ENCODE measurements around the gene MCTP1.

MCTP1 gene

DNA sequence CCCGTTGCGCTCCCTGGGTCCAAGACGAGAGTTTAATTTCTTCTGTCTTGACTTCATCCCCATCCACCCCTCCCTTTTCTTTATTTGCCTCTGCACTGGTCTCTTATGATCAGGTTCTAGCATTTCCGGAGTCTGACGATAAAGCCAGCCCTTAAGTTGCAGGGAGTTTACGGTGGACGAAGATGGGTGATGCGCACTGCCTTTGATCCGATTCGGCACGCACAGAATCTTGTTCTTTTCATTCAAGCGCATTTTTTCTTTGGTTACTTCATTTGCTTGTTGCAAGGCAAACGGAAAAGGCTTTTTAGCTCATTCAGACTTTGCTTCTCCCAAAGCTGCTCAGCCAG lies 488 bp upstream of the MCTP1 start:
- no peak overlapping the region for H3K9ac ChIP-seq (ENCODE audit: insufficient read length)
- no peak for DNase-seq (ENCODE audit: low read depth, low spot score)
- H3K9me3 ChIP-seq (ENCODE audit: low read depth, low read length): no peaks in the 10 kb centered on the region
- H3K4me3 ChIP-seq: peak overlapping the region; percentile 79
- TF ChIP-seq EZH2 (IDR thresholded peaks at IDR 0.05) (no peak), POLR2AphosphoS5 (IDR thresholded peaks at IDR 0.05; ENCODE audit: borderline replicate concordance, low read depth, low read length) (no peak), FOXP2 (optimal IDR thresholded peaks at IDR 0.05; ENCODE audit: control extremely low read depth, extremely low read length, insufficient read depth) (no peak)
- H3K27ac ChIP-seq: no peak overlapping the region
- no peaks in the 10 kb centered on the region for H3K36me3 ChIP-seq (ENCODE audit: insufficient read depth, low read length)

- H3K9ac ChIP-seq (ENCODE audit: insufficient read length): no peak overlapping the region
- peak overlapping the region; percentile 79 for H3K4me3 ChIP-seq
- H3K27ac ChIP-seq: no peak overlapping the region
- no peak for DNase-seq (ENCODE audit: low read depth, low spot score)
- H3K36me3 ChIP-seq (ENCODE audit: insufficient read depth, low read length): no peaks in the 10 kb centered on the region
- no peaks in the 10 kb centered on the region for H3K9me3 ChIP-seq (ENCODE audit: low read depth, low read length)
- TF ChIP-seq POLR2AphosphoS5 (IDR thresholded peaks at IDR 0.05; ENCODE audit: borderline replicate concordance, low read depth, low read length) (no peak), FOXP2 (optimal IDR thresholded peaks at IDR 0.05; ENCODE audit: control extremely low read depth, extremely low read length, insufficient read depth) (no peak), EZH2 (IDR thresholded peaks at IDR 0.05) (no peak)
Observed at GRCh38 chr5:95283761-95284571, 928 bp downstream of the MCTP1 start.

GRCh38 chr5:95283022-95283615 lies 1.8 kb downstream of the MCTP1 start:
- H3K36me3 ChIP-seq (ENCODE audit: insufficient read depth, low read length): no peaks in the 10 kb centered on the region
- H3K4me3 ChIP-seq: peak overlapping the region; percentile 79
- H3K9ac ChIP-seq (ENCODE audit: insufficient read length): no peak overlapping the region
- DNase-seq (ENCODE audit: low read depth, low spot score): no peak
- no peak overlapping the region for H3K27ac ChIP-seq
- no peaks in the 10 kb centered on the region for H3K9me3 ChIP-seq (ENCODE audit: low read depth, low read length)
- TF ChIP-seq EZH2 (IDR thresholded peaks at IDR 0.05) (no peak), FOXP2 (optimal IDR thresholded peaks at IDR 0.05; ENCODE audit: control extremely low read depth, extremely low read length, insufficient read depth) (no peak), POLR2AphosphoS5 (IDR thresholded peaks at IDR 0.05; ENCODE audit: borderline replicate concordance, low read depth, low read length) (no peak)

- H3K4me3 ChIP-seq: no peak overlapping the region
- H3K9me3 ChIP-seq (ENCODE audit: low read depth, low read length): no peaks in the 10 kb centered on the region
- no peaks in the 10 kb centered on the region for H3K36me3 ChIP-seq (ENCODE audit: insufficient read depth, low read length)
- H3K9ac ChIP-seq (ENCODE audit: insufficient read length): no peak overlapping the region
- no peak for DNase-seq (ENCODE audit: low read depth, low spot score)
- TF ChIP-seq FOXP2 (optimal IDR thresholded peaks at IDR 0.05; ENCODE audit: control extremely low read depth, extremely low read length, insufficient read depth) (no peak), POLR2AphosphoS5 (IDR thresholded peaks at IDR 0.05; ENCODE audit: borderline replicate concordance, low read depth, low read length) (no peak), EZH2 (IDR thresholded peaks at IDR 0.05) (no peak)
- H3K27ac ChIP-seq: no peak overlapping the region
Observed at GRCh38 chr5:95281226-95281625, 3.7 kb downstream of the MCTP1 start.

DNA sequence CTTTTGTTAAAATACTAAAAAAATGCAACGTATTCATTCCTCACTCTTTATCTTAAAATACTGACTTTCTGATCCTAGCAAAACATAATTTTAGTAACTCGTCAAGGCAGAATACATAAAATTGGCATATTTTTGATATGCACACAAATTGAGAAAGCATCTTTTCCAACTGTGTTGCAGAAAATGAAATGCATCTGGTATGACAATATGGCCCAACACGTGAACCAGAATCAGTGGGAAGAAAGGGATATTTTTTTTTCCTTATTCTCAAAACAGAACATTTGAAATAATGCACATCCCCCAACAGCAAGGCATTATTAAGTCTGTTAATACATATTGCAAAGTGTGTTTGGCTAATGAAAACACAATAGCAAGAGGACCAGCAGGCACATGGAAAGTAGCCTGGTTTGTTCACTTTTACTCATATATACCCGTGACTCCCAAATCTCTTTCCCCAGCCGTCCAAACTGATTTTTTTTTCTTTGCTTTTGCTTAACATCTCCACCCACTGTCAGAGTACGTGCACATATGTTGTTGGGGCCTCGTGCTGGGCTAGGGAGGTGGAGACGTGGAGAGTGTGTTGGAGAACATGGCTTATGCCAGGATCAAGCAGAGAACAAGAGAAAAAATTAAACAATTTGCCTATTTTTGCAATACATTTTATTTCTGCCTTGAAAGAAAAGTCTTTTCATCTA lies 4.3 kb downstream of the MCTP1 start:
- H3K36me3 ChIP-seq (ENCODE audit: insufficient read depth, low read length): no peaks in the 10 kb centered on the region
- H3K9ac ChIP-seq (ENCODE audit: insufficient read length): no peak overlapping the region
- TF ChIP-seq FOXP2 (optimal IDR thresholded peaks at IDR 0.05; ENCODE audit: control extremely low read depth, extremely low read length, insufficient read depth): no peak
- TF ChIP-seq POLR2AphosphoS5 (IDR thresholded peaks at IDR 0.05; ENCODE audit: borderline replicate concordance, low read depth, low read length): no peak
- TF ChIP-seq EZH2 (IDR thresholded peaks at IDR 0.05): no peak
- no peak overlapping the region for H3K4me3 ChIP-seq
- no peaks in the 10 kb centered on the region for H3K9me3 ChIP-seq (ENCODE audit: low read depth, low read length)
- no peak overlapping the region for H3K27ac ChIP-seq
- DNase-seq (ENCODE audit: low read depth, low spot score): no peak

GRCh38 chr5:95274011-95274410 lies 10.9 kb downstream of the MCTP1 start:
- H3K9me3 ChIP-seq (ENCODE audit: low read depth, low read length): no peaks in the 10 kb centered on the region
- H3K36me3 ChIP-seq (ENCODE audit: insufficient read depth, low read length): no peaks in the 10 kb centered on the region
- TF ChIP-seq FOXP2 (optimal IDR thresholded peaks at IDR 0.05; ENCODE audit: control extremely low read depth, extremely low read length, insufficient read depth): no peak
- TF ChIP-seq EZH2 (IDR thresholded peaks at IDR 0.05): no peak
- no peak for TF ChIP-seq POLR2AphosphoS5 (IDR thresholded peaks at IDR 0.05; ENCODE audit: borderline replicate concordance, low read depth, low read length)
- H3K4me3 ChIP-seq: no peak overlapping the region
- no peak for DNase-seq (ENCODE audit: low read depth, low spot score)
- no peak overlapping the region for H3K27ac ChIP-seq
- no peak overlapping the region for H3K9ac ChIP-seq (ENCODE audit: insufficient read length)

- Histone ChIP-seq H3K27ac (no peak overlapping the region), H3K9me3 (ENCODE audit: low read depth, low read length) (no peaks in the 10 kb centered on the region), H3K36me3 (ENCODE audit: insufficient read depth, low read length) (no peaks in the 10 kb centered on the region), H3K4me3 (no peak overlapping the region), H3K9ac (ENCODE audit: insufficient read length) (no peak overlapping the region)
- DNase-seq (ENCODE audit: low read depth, low spot score): no peak
- no peak for TF ChIP-seq EZH2 (IDR thresholded peaks at IDR 0.05)
Observed at GRCh38 chr5:95272316-95272929, 12.5 kb downstream of the MCTP1 start.

GRCh38 chr5:95262933-95263660 lies 21.8 kb downstream of the MCTP1 start:
- DNase-seq (ENCODE audit: low read depth, low spot score): no peak
- H3K27ac ChIP-seq: no peak overlapping the region
- no peak for TF ChIP-seq POLR2AphosphoS5 (IDR thresholded peaks at IDR 0.05; ENCODE audit: borderline replicate concordance, low read depth, low read length)
- TF ChIP-seq EZH2 (IDR thresholded peaks at IDR 0.05): no peak
- no peak for TF ChIP-seq FOXP2 (optimal IDR thresholded peaks at IDR 0.05; ENCODE audit: control extremely low read depth, extremely low read length, insufficient read depth)
- no peaks in the 10 kb centered on the region for H3K36me3 ChIP-seq (ENCODE audit: insufficient read depth, low read length)
- no peak overlapping the region for H3K9ac ChIP-seq (ENCODE audit: insufficient read length)
- no peaks in the 10 kb centered on the region for H3K9me3 ChIP-seq (ENCODE audit: low read depth, low read length)
- H3K4me3 ChIP-seq: no peak overlapping the region
